ENCODE measurements around the gene ABCC8.

GRCh38 chr11:17402486-17402885, 74.2 kb downstream of the ABCC8 start:
- TF ChIP-seq CTCF (tag by site-specific recombination; IDR thresholded peaks at IDR 0.05): no peak
- no peak for TF ChIP-seq ZNF692 (tag by site-specific recombination; IDR thresholded peaks at IDR 0.05)
- no peak for TF ChIP-seq ZBTB26 (tag by site-specific recombination; optimal IDR thresholded peaks at IDR 0.05)
- no peak for TF ChIP-seq ZNF121 (tag by site-specific recombination; IDR thresholded peaks at IDR 0.05)
- TF ChIP-seq ZNF426 (tag by site-specific recombination; IDR thresholded peaks at IDR 0.05): no peak
- no peak for TF ChIP-seq ZNF132 (tag by site-specific recombination; IDR thresholded peaks at IDR 0.05; ENCODE audit: borderline replicate concordance)
- TF ChIP-seq ZSCAN16 (tag by site-specific recombination; IDR thresholded peaks at IDR 0.05): no peak
- no peak for TF ChIP-seq ZNF155 (tag by site-specific recombination; IDR thresholded peaks at IDR 0.05)
- no peak for TF ChIP-seq SP2 (tag by site-specific recombination; IDR thresholded peaks at IDR 0.05)
- TF ChIP-seq MZF1 (tag by site-specific recombination; IDR thresholded peaks at IDR 0.05; ENCODE audit: borderline replicate concordance): no peak
- no peak for TF ChIP-seq YY1 (tag by site-specific recombination; IDR thresholded peaks at IDR 0.05)
